ENCODE results near the gene ARL15.

- TF ChIP-seq CTCF (IDR thresholded peaks at IDR 0.05) (no peak), POLR2A (IDR thresholded peaks at IDR 0.05) (no peak)
These were observed 138.6 kb downstream of the ARL15 start for GRCh38 chr5:54171645-54172384.
